ENCODE results near the gene TEX53. TPM values are rescaled to one million over a fixed set of nuclear protein-coding genes. Genes with fewer than 3 reads are reported as not detected.

TEX53 gene
- total RNA-seq, 1 donor from 2014 or later: not detected

- Histone ChIP-seq H3K9ac (ENCODE audit: low read depth in 1 of 3, low read length in 3 of 3) (no peak overlapping the region), H3K36me3 (ENCODE audit: control insufficient read depth in 3 of 3, insufficient read depth in 3 of 3, low read length in 3 of 3) (peaks cover 0 to under 1% (median 0%) of the 10 kb centered on the region in 3 donors), H3K27me3 (ENCODE audit: control insufficient read depth in 3 of 3, insufficient read depth in 3 of 3, low read length in 3 of 3) (no peaks in the 10 kb centered on the region), H3K9me3 (ENCODE audit: control insufficient read depth in 3 of 3, low read length in 3 of 3) (no peaks in the 10 kb centered on the region), H3K27ac (ENCODE audit: low read depth, low read length) (no peak overlapping the region), H3K4me3 (ENCODE audit: low read length in 3 of 3) (no peak overlapping the region), H3K4me1 (ENCODE audit: control insufficient read depth in 3 of 3, insufficient read depth in 3 of 3, low read length in 3 of 3) (peaks cover 0 to 3% (median 0%) of the 10 kb centered on the region in 3 donors)
Measured at GRCh38 chr9:114652776-114653555, 4.6 kb downstream of the TEX53 start.

- Histone ChIP-seq H3K27ac (ENCODE audit: low read depth, low read length) (no peak overlapping the region), H3K9ac (ENCODE audit: low read depth in 1 of 3, low read length in 3 of 3) (no peak overlapping the region), H3K4me1 (ENCODE audit: control insufficient read depth in 3 of 3, insufficient read depth in 3 of 3, low read length in 3 of 3) (no peaks in the 10 kb centered on the region), H3K27me3 (ENCODE audit: control insufficient read depth in 3 of 3, insufficient read depth in 3 of 3, low read length in 3 of 3) (no peaks in the 10 kb centered on the region), H3K36me3 (ENCODE audit: control insufficient read depth in 3 of 3, insufficient read depth in 3 of 3, low read length in 3 of 3) (peaks cover 18 to 34% (median 29%) of the 10 kb centered on the region in 3 donors), H3K9me3 (ENCODE audit: control insufficient read depth in 3 of 3, low read length in 3 of 3) (peaks cover 0 to 3% (median 0%) of the 10 kb centered on the region in 3 donors), H3K4me3 (ENCODE audit: low read length in 3 of 3) (no peak overlapping the region)
Measured at GRCh38 chr9:114643896-114644295, 13.7 kb downstream of the TEX53 start.

DNA sequence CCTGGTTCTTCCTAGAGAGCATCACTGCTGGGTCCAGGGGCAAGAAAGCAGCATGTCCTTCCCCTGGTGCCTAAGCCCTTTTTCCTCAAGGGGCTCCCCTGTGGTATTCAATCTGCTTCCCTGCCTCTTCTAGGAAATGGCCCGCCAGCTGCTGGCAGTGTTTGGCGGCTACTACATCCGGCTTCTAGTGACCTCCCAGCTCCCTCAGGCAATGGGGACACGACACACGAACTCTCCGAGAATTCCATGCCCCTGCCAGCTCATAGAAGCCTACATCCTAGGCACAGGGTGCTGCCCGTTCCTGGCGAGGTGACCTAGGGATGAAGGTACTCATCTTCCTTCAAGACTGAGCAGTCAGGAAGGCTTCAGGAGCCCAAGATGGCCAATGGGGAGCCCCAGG lies 14.6 kb downstream of the TEX53 start:
- H3K9me3 ChIP-seq (ENCODE audit: control insufficient read depth in 3 of 3, low read length in 3 of 3): peaks cover 0 to 3% (median 0%) of the 10 kb centered on the region in 3 donors
- peaks cover 20 to 37% (median 32%) of the 10 kb centered on the region in 3 donors for H3K36me3 ChIP-seq (ENCODE audit: control insufficient read depth in 3 of 3, insufficient read depth in 3 of 3, low read length in 3 of 3)
- no peaks in the 10 kb centered on the region for H3K4me1 ChIP-seq (ENCODE audit: control insufficient read depth in 3 of 3, insufficient read depth in 3 of 3, low read length in 3 of 3)
- H3K27me3 ChIP-seq (ENCODE audit: control insufficient read depth in 3 of 3, insufficient read depth in 3 of 3, low read length in 3 of 3): no peaks in the 10 kb centered on the region
- H3K27ac ChIP-seq (ENCODE audit: low read depth, low read length): no peak overlapping the region
- no peak overlapping the region for H3K9ac ChIP-seq (ENCODE audit: low read depth in 1 of 3, low read length in 3 of 3)
- H3K4me3 ChIP-seq (ENCODE audit: low read length in 3 of 3): no peak overlapping the region

- no peak overlapping the region for H3K4me3 ChIP-seq (ENCODE audit: low read length in 3 of 3)
- H3K36me3 ChIP-seq (ENCODE audit: control insufficient read depth in 3 of 3, insufficient read depth in 3 of 3, low read length in 3 of 3): peaks cover 23 to 40% (median 32%) of the 10 kb centered on the region in 3 donors
- H3K4me1 ChIP-seq (ENCODE audit: control insufficient read depth in 3 of 3, insufficient read depth in 3 of 3, low read length in 3 of 3): no peaks in the 10 kb centered on the region
- H3K27me3 ChIP-seq (ENCODE audit: control insufficient read depth in 3 of 3, insufficient read depth in 3 of 3, low read length in 3 of 3): no peaks in the 10 kb centered on the region
- no peak overlapping the region for H3K27ac ChIP-seq (ENCODE audit: low read depth, low read length)
- no peak overlapping the region for H3K9ac ChIP-seq (ENCODE audit: low read depth in 1 of 3, low read length in 3 of 3)
- H3K9me3 ChIP-seq (ENCODE audit: control insufficient read depth in 3 of 3, low read length in 3 of 3): peaks cover 0 to under 1% (median 0%) of the 10 kb centered on the region in 3 donors
Measured at GRCh38 chr9:114641967-114642366, 15.6 kb downstream of the TEX53 start.

GRCh38 chr9:114638404-114638803 lies 19.2 kb downstream of the TEX53 start:
- Histone ChIP-seq H3K36me3 (ENCODE audit: control insufficient read depth in 3 of 3, insufficient read depth in 3 of 3, low read length in 3 of 3) (peaks cover 31 to 37% (median 33%) of the 10 kb centered on the region in 3 donors), H3K27ac (ENCODE audit: low read depth, low read length) (no peak overlapping the region), H3K9ac (ENCODE audit: low read depth in 1 of 3, low read length in 3 of 3) (no peak overlapping the region), H3K27me3 (ENCODE audit: control insufficient read depth in 3 of 3, insufficient read depth in 3 of 3, low read length in 3 of 3) (no peaks in the 10 kb centered on the region), H3K4me1 (ENCODE audit: control insufficient read depth in 3 of 3, insufficient read depth in 3 of 3, low read length in 3 of 3) (no peaks in the 10 kb centered on the region), H3K4me3 (ENCODE audit: low read length in 3 of 3) (no peak overlapping the region), H3K9me3 (ENCODE audit: control insufficient read depth in 3 of 3, low read length in 3 of 3) (no peaks in the 10 kb centered on the region)

DNA sequence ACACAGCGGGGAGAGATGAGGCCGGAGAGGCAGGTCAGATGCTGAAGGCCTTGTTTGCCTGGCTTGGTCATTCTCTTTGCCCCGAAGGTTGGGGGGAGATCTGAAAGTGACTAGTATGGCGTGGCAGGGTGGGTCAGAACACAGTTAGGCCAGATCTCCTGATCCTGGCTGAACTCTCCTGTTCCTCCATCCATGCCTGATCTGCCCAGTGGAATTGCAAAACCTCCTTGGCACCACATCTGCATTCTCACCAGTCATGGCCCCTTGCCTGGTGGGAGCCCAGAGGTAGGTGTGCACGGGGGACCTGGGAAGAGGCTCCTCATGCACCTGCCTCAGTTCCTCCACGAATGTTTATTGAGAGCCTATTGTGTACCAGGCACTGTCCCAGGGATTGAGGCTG lies 23.2 kb downstream of the TEX53 start:
- no peaks in the 10 kb centered on the region for H3K27me3 ChIP-seq (ENCODE audit: control insufficient read depth in 3 of 3, insufficient read depth in 3 of 3, low read length in 3 of 3)
- H3K36me3 ChIP-seq (ENCODE audit: control insufficient read depth in 3 of 3, insufficient read depth in 3 of 3, low read length in 3 of 3): peaks cover 39 to 51% (median 42%) of the 10 kb centered on the region in 3 donors
- H3K4me1 ChIP-seq (ENCODE audit: control insufficient read depth in 3 of 3, insufficient read depth in 3 of 3, low read length in 3 of 3): no peaks in the 10 kb centered on the region
- no peak overlapping the region for H3K9ac ChIP-seq (ENCODE audit: low read depth in 1 of 3, low read length in 3 of 3)
- H3K9me3 ChIP-seq (ENCODE audit: control insufficient read depth in 3 of 3, low read length in 3 of 3): no peaks in the 10 kb centered on the region
- no peak overlapping the region for H3K27ac ChIP-seq (ENCODE audit: low read depth, low read length)
- H3K4me3 ChIP-seq (ENCODE audit: low read length in 3 of 3): no peak overlapping the region

GRCh38 chr9:114633438-114634089 lies 24.0 kb downstream of the TEX53 start:
- H3K4me3 ChIP-seq (ENCODE audit: low read length in 3 of 3): no peak overlapping the region
- H3K4me1 ChIP-seq (ENCODE audit: control insufficient read depth in 3 of 3, insufficient read depth in 3 of 3, low read length in 3 of 3): no peaks in the 10 kb centered on the region
- H3K36me3 ChIP-seq (ENCODE audit: control insufficient read depth in 3 of 3, insufficient read depth in 3 of 3, low read length in 3 of 3): peaks cover 44 to 52% (median 46%) of the 10 kb centered on the region in 3 donors
- no peaks in the 10 kb centered on the region for H3K27me3 ChIP-seq (ENCODE audit: control insufficient read depth in 3 of 3, insufficient read depth in 3 of 3, low read length in 3 of 3)
- no peaks in the 10 kb centered on the region for H3K9me3 ChIP-seq (ENCODE audit: control insufficient read depth in 3 of 3, low read length in 3 of 3)
- H3K9ac ChIP-seq (ENCODE audit: low read depth in 1 of 3, low read length in 3 of 3): no peak overlapping the region
- H3K27ac ChIP-seq (ENCODE audit: low read depth, low read length): no peak overlapping the region

DNA sequence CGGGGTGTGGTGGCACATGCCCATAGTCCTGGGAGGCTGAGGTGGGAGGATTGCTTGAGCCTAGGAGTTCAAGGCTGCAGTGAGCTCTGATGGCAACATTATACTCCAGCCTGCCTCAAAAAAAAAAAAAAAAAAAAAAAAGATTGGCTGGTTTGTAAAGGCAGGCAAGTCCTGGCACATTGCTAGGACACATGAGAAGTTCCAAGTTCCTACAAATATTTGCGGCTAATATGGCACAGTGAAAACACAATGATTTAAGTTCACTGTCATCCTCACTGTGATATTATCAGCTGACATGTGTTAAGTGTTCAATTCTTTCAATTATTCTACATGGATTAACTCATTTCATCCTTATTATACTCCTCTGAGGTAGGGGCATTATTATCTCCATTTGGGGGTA lies 26.4 kb downstream of the TEX53 start:
- Histone ChIP-seq H3K36me3 (ENCODE audit: control insufficient read depth in 3 of 3, insufficient read depth in 3 of 3, low read length in 3 of 3) (peaks cover 52 to 57% (median 56%) of the 10 kb centered on the region in 3 donors), H3K4me3 (ENCODE audit: low read length in 3 of 3) (no peak overlapping the region), H3K27ac (ENCODE audit: low read depth, low read length) (no peak overlapping the region), H3K9ac (ENCODE audit: low read depth in 1 of 3, low read length in 3 of 3) (no peak overlapping the region), H3K4me1 (ENCODE audit: control insufficient read depth in 3 of 3, insufficient read depth in 3 of 3, low read length in 3 of 3) (no peaks in the 10 kb centered on the region), H3K9me3 (ENCODE audit: control insufficient read depth in 3 of 3, low read length in 3 of 3) (no peaks in the 10 kb centered on the region), H3K27me3 (ENCODE audit: control insufficient read depth in 3 of 3, insufficient read depth in 3 of 3, low read length in 3 of 3) (no peaks in the 10 kb centered on the region)

DNA sequence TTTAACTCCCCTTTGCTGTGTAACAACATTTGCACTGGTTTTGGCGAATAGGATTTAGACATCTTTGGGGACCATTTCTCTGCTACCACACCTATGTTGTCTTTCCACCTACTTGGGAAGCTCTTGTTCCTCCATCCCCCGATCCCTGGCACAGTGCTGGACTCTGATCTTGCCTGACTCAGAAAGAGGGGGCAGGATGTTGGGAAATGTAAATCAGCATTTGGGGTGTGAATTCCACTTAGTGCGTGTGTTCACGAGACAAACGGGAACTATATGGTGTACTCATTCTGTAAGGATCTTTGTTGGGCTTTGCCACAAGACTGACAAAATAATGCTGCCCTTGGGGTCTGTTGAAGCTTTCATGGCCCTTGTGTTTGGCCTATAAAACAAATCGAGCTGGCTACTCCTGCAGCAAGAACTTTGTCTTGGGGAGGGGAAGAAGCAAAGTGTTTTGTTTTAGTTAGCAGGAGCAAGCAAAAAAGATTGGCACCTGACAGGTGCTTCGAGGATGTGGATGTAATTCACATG lies 28.0 kb downstream of the TEX53 start:
- Histone ChIP-seq H3K9me3 (ENCODE audit: control insufficient read depth in 3 of 3, low read length in 3 of 3) (no peaks in the 10 kb centered on the region), H3K27me3 (ENCODE audit: control insufficient read depth in 3 of 3, insufficient read depth in 3 of 3, low read length in 3 of 3) (no peaks in the 10 kb centered on the region), H3K36me3 (ENCODE audit: control insufficient read depth in 3 of 3, insufficient read depth in 3 of 3, low read length in 3 of 3) (peaks cover 48 to 53% (median 51%) of the 10 kb centered on the region in 3 donors), H3K4me1 (ENCODE audit: control insufficient read depth in 3 of 3, insufficient read depth in 3 of 3, low read length in 3 of 3) (no peaks in the 10 kb centered on the region), H3K4me3 (ENCODE audit: low read length in 3 of 3) (no peak overlapping the region), H3K9ac (ENCODE audit: low read depth in 1 of 3, low read length in 3 of 3) (no peak overlapping the region), H3K27ac (ENCODE audit: low read depth, low read length) (no peak overlapping the region)

GRCh38 chr9:114627553-114627952 lies 30.1 kb downstream of the TEX53 start:
- H3K27ac ChIP-seq (ENCODE audit: low read depth, low read length): no peak overlapping the region
- H3K27me3 ChIP-seq (ENCODE audit: control insufficient read depth in 3 of 3, insufficient read depth in 3 of 3, low read length in 3 of 3): no peaks in the 10 kb centered on the region
- H3K9me3 ChIP-seq (ENCODE audit: control insufficient read depth in 3 of 3, low read length in 3 of 3): no peaks in the 10 kb centered on the region
- H3K9ac ChIP-seq (ENCODE audit: low read depth in 1 of 3, low read length in 3 of 3): no peak overlapping the region
- no peak overlapping the region for H3K4me3 ChIP-seq (ENCODE audit: low read length in 3 of 3)
- no peaks in the 10 kb centered on the region for H3K4me1 ChIP-seq (ENCODE audit: control insufficient read depth in 3 of 3, insufficient read depth in 3 of 3, low read length in 3 of 3)
- peaks cover 35 to 43% (median 42%) of the 10 kb centered on the region in 3 donors for H3K36me3 ChIP-seq (ENCODE audit: control insufficient read depth in 3 of 3, insufficient read depth in 3 of 3, low read length in 3 of 3)

Measured in skeletal muscle tissue (tissue), 4 donors.